GM12891 (cell line): ENCODE data around the gene NACC2.
"Not testable (repeated sequence)": the region's sequence is repeated elsewhere in the genome, so short reads cannot be mapped to it uniquely, and the experiment has no call there.

Source experiments
- DNase-seq: peaks from one replicate; pipeline ENCODE4 v3.0.0; 2011; ENCODE audit warnings: low spot score; ENCODE audit not compliant: insufficient read length
- FAIRE-seq: peaks from 2 replicates; lab custom pipeline; 2011; peaks lifted over from hg19 to GRCh38; lab: Jason Lieb, UNC
- PAX5 ChIP-seq: IDR thresholded peaks from 2 replicates; pipeline ENCODE4 v1.6.1; 2011; ENCODE audit warnings: low read length, moderate library complexity, mild to moderate bottlenecking; ENCODE audit not compliant: insufficient read depth, severe bottlenecking
- POLR2A ChIP-seq: IDR thresholded peaks from 2 replicates; pipeline ENCODE4 v1.6.1; 2011; ENCODE audit warnings: low read depth, low read length, control low read depth
- POLR2AphosphoS5 ChIP-seq: IDR thresholded peaks from 2 replicates; pipeline ENCODE4 v1.6.1; 2011; ENCODE audit warnings: low read depth, low read length, control low read depth
- POU2F2 ChIP-seq: IDR thresholded peaks from 2 replicates; pipeline ENCODE4 v1.6.1; 2011; ENCODE audit warnings: low read depth, mild to moderate bottlenecking, control low read depth, low read length, moderate library complexity
- SPI1 ChIP-seq: IDR thresholded peaks from 2 replicates; pipeline ENCODE4 v1.6.1; 2011; ENCODE audit warnings: low read depth, low read length, control low read depth
- TAF1 ChIP-seq: IDR thresholded peaks from 2 replicates; pipeline ENCODE4 v1.6.1; 2011; ENCODE audit warnings: low read depth, low read length, control low read depth

Gene NACC2

DNA sequence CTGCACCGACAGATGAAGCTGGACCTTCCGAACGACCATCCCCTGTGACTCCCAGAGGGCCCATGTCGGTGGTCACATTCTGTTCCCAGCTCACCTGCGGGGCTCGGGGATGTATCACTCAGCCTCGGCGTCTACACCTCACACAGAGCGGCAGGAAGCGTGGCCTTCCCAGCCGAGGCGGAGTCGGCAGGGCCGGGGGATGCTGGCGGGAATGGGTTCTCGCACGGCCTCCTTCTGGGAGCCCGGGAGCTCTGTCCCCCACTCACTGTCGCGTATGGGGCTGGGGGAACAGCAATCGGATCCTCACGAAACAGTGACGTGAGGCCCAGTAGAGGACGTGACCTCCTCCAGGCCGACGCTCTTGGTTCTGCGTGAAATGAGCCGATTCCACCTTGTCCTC, 20.4 kb downstream of the NACC2 start:
- no peak for DNase-seq
- TF ChIP-seq POLR2AphosphoS5 (no peak), TAF1 (no peak), SPI1 (no peak), PAX5 (no peak), POLR2A (no peak), POU2F2 (no peak)
- FAIRE-seq = no peak

DNA sequence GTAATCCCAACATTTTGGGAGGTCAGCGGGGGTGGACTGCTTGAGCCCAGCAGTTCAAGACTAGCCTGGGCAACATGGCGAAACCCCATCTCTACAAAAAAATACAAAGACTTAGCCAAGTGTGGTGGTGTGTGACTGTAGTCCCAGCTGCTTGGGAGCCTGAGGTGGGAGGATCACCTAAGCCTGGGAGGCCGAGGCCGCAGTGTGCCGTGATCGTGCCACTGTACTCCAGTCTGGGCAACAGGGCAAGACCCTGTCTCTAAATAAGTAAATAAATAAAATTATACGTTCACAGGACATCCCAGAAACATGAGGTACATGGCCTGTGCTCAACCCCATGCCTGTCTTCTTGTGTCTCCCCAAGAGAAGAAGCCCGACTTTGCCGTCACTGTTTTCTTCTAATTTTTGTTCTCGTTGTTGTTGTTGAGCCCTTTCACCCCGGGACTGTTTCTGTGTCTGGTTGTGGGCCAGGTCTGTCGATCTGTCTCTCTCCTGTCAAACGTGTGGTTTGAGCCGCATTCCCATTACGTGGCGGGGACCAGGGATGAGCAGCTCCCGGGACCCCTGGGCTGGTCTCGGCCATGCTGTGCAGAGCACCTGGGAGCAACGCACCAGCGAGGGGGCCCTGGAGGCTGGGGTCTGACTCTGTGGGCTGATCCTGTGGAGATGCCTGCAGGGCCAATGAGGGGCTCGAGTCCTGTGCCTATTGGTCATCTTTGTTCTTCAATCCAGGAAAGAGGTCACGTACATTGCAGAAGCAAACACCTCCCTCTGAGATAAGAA, 32.2 kb downstream of the NACC2 start:
- TF ChIP-seq POU2F2 = no peak
- TF ChIP-seq SPI1 = no peak
- no peak for TF ChIP-seq POLR2AphosphoS5
- DNase-seq = no peak
- FAIRE-seq = no peak

DNA sequence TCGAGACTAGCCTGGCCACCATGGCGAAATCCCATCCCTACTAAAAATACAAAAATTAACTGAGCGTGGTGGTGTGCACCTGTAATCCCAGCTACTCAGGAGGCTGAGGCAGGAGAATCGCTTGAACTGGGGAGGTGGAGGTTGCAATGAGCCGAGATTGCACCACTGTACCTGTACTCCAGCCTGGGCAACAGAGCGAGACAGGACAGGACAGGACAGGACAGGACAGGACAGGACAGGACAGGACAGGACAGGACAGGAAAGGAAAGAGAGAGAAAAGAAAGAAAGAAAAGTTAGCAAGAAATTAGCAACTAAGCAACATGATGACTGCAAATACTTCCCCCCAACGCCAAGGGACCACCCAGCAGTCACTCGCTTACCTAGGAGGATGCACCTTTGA, 33.2 kb downstream of the NACC2 start:
- not testable (repeated sequence) for DNase-seq, FAIRE-seq

DNA sequence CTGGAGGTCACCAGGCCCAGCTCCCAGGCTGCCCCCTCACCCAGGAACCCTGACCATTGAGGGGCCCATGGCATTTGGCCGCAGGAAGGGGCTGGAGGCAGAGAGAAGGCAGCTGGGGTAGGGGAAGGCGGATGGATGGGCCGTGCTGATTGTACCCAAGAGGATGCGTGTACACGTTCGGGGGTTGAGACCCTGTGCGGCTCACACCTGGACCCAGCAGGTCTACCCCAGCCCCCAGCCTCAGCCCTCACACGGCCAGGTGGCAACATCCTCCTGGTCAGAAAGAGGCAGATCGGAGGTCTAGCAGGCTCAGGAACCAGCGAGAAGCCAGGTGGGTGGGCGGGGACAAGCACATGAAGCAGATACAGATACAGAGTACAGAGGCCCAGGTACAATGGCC, 33.7 kb downstream of the NACC2 start:
- DNase-seq (peak; percentile 2), FAIRE-seq (no peak)
- TF ChIP-seq SPI1 = no peak
- no peak for TF ChIP-seq POLR2AphosphoS5

DNA sequence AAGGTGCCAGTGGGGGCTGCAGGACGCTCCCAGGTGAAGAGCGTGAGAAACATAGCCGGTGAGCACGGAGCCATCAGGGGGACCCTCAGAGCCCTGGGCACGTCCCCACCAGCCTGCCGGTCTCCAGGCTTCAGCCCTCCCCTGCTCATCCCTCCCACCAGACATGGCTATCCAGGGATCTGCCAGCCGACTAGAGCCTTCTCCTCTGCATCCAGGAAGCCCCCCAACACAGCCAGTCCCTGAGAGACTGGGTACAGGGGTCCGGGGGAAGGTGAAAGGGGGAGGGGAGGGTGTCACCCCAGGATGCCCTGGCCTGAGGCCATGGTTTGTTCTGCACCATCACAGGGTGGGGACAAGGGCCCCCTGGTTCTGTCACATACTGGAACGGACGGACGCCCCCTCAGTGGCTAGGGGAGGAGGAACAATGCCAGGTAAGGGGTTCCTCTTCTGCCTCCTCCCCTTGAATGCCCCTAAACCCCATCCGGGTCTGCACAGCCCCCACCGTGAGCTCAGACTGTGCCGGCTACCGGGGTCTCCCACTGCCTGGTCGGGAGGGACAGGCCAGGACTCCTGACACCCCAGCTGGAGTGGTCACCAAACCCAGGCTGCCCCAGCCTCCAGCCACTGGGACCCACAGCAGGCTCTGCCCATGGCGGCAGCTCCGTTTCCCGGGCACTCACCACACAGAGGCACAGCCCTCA, 34.3 kb downstream of the NACC2 start:
- FAIRE-seq (no peak), DNase-seq (peak; percentile 7)
- TF ChIP-seq SPI1 (no peak), POLR2AphosphoS5 (no peak), POU2F2 (no peak), PAX5 (no peak), POLR2A (no peak), TAF1 (no peak)

- FAIRE-seq (no peak), DNase-seq (peak; percentile 6)
Measured at GRCh38 chr9:136059851-136060670, 35.0 kb downstream of the NACC2 start.

GRCh38 chr9:136059321-136059791, 35.7 kb downstream of the NACC2 start:
- no peak for TF ChIP-seq PAX5
- TF ChIP-seq POLR2AphosphoS5 = no peak
- no peak for TF ChIP-seq POU2F2
- no peak for TF ChIP-seq TAF1
- no peak for TF ChIP-seq POLR2A
- TF ChIP-seq SPI1 = no peak
- peak; percentile 17 for DNase-seq
- no peak for FAIRE-seq

More at GRCh38 chr9:136059851-136060670, 35.0 kb downstream of the NACC2 start:
- TF ChIP-seq PAX5 (no peak), SPI1 (no peak), POU2F2 (no peak), TAF1 (no peak), POLR2A (no peak), POLR2AphosphoS5 (no peak)

- no peak for FAIRE-seq
- DNase-seq = no peak
- no peak for TF ChIP-seq POLR2AphosphoS5
- TF ChIP-seq POLR2A = no peak
- no peak for TF ChIP-seq PAX5
- TF ChIP-seq SPI1 = no peak
- TF ChIP-seq POU2F2 = no peak
Measured at GRCh38 chr9:136058801-136059302, 36.2 kb downstream of the NACC2 start.

- TF ChIP-seq POU2F2 = no peak
- DNase-seq (peak; percentile 12), FAIRE-seq (no peak)
Measured at GRCh38 chr9:136058084-136058483, 37.0 kb downstream of the NACC2 start.
